Parathyroid adenoma (tissue), 2 donors: Measurements from ENCODE around the gene ABI3BP.
A peak's percentile ranks its signal among the peaks of the same experiment; 100 is the strongest.

Source experiments
- H2AFZ ChIP-seq: fragments of 300-600 bp; sonication (generic); one replicate; pipeline ENCODE4 v1.7.0; 2017; ENCODE audit warnings: antibody characterized with exemption, mild to moderate bottlenecking
- H3K27ac ChIP-seq: fragments of 300-600 bp; sonication (generic); one replicate; pipeline ENCODE4 v1.7.0; 2017
- H3K27me3 ChIP-seq: fragments of 300-600 bp; sonication (generic); one replicate; pipeline ENCODE4 v1.7.0; 2017; ENCODE audit warnings: low read length; ENCODE audit not compliant: control insufficient read depth, insufficient read depth
- H3K36me3 ChIP-seq: fragments of 300-600 bp; sonication (generic); one replicate; pipeline ENCODE4 v1.7.0; 2017; ENCODE audit warnings: low read length; ENCODE audit not compliant: control insufficient read depth, insufficient read depth
- H3K4me1 ChIP-seq: fragments of 300-600 bp; sonication (generic); one replicate; pipeline ENCODE4 v1.7.0; 2017; ENCODE audit warnings: control low read depth
- H3K4me2 ChIP-seq: fragments of 300-600 bp; sonication (generic); one replicate; pipeline ENCODE4 v1.7.0; 2017; ENCODE audit warnings: low read length
- H3K4me3 ChIP-seq: fragments of 300-600 bp; sonication (generic); one replicate; pipeline ENCODE4 v1.7.0; 2017; ENCODE audit warnings: low read depth, low read length
- H3K79me2 ChIP-seq: fragments of 300-600 bp; sonication (generic); one replicate; pipeline ENCODE4 v1.7.0; 2017; ENCODE audit warnings: control low read depth
- H3K9ac ChIP-seq: fragments of 300-600 bp; sonication (generic); one replicate; pipeline ENCODE4 v1.7.0; 2017; ENCODE audit warnings: mild to moderate bottlenecking
- H3K9me3 ChIP-seq: fragments of 300-600 bp; sonication (generic); one replicate; pipeline ENCODE4 v1.7.0; 2017; ENCODE audit warnings: low read length; ENCODE audit not compliant: control insufficient read depth
- TF ChIP-seq, protein P1 (sequence below): fragments of 300-600 bp; sonication (generic); IDR thresholded peaks from one replicate; pipeline ENCODE4 v1.7.0; 2017; ENCODE audit warnings: antibody characterized with exemption, mild to moderate bottlenecking
- donor health status: primary hyperparathyroidism.

ABI3BP gene

DNA sequence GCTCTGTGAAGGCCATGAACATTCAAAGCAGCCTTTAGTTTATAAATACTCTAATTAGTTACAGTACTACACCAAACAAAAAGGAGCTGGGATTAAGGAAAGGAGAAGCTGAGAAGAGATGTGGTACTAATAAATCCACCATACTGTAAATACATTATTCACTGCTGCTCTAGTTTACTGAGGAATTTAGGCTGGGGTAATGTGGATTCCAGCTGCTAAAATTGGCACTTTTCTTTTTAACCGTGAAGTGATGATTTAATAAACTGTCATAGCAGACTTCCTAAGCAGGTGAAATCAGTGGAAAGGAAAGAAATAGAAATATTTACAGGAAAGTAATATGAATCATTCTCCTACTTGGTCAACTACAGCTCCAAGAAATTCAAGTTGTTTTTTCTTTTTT is 195.2 kb downstream of the ABI3BP start:
- Histone ChIP-seq H3K79me2 (no peaks in the 10 kb centered on the region), H3K4me1 (peaks cover 3% of the 10 kb centered on the region), H3K4me3 (no peak overlapping the region), H3K9ac (no peak overlapping the region), H3K27ac (no peak overlapping the region), H3K27me3 (no peaks in the 10 kb centered on the region), H3K4me2 (no peak overlapping the region), H3K36me3 (no peaks in the 10 kb centered on the region), H2AFZ (no peak overlapping the region), H3K9me3 (no peaks in the 10 kb centered on the region)
- TF ChIP-seq, protein P1, sequence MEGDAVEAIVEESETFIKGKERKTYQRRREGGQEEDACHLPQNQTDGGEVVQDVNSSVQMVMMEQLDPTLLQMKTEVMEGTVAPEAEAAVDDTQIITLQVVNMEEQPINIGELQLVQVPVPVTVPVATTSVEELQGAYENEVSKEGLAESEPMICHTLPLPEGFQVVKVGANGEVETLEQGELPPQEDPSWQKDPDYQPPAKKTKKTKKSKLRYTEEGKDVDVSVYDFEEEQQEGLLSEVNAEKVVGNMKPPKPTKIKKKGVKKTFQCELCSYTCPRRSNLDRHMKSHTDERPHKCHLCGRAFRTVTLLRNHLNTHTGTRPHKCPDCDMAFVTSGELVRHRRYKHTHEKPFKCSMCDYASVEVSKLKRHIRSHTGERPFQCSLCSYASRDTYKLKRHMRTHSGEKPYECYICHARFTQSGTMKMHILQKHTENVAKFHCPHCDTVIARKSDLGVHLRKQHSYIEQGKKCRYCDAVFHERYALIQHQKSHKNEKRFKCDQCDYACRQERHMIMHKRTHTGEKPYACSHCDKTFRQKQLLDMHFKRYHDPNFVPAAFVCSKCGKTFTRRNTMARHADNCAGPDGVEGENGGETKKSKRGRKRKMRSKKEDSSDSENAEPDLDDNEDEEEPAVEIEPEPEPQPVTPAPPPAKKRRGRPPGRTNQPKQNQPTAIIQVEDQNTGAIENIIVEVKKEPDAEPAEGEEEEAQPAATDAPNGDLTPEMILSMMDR: no peak

DNA sequence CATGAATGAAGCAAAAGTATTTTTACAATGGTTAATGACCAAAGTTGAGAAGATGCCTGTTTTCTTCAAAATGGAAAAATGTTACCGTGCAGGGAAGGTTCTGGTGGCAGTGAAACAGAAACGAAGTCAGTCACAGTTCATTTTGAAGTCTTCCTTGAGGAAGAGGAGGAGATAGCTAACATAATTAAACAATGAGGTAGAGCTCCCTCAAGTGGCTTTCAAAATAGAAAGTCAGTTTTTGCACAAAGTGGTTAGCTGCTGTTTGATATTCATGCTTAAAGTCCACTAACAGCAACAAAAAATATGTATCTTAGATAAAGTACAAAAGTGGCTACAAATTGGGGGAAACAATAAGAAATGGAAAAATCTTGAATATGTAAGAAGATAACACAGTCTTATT is 196.7 kb downstream of the ABI3BP start:
- H2AFZ ChIP-seq: peak overlapping the region; percentile 59
- no peaks in the 10 kb centered on the region for H3K9me3 ChIP-seq
- no peak overlapping the region for H3K27ac ChIP-seq
- H3K79me2 ChIP-seq: no peaks in the 10 kb centered on the region
- no peak overlapping the region for H3K4me2 ChIP-seq
- H3K36me3 ChIP-seq: no peaks in the 10 kb centered on the region
- no peak overlapping the region for H3K4me3 ChIP-seq
- peaks cover 3% of the 10 kb centered on the region for H3K4me1 ChIP-seq
- TF ChIP-seq, protein P1: peak; percentile 48
- H3K27me3 ChIP-seq: no peaks in the 10 kb centered on the region
- H3K9ac ChIP-seq: no peak overlapping the region

DNA sequence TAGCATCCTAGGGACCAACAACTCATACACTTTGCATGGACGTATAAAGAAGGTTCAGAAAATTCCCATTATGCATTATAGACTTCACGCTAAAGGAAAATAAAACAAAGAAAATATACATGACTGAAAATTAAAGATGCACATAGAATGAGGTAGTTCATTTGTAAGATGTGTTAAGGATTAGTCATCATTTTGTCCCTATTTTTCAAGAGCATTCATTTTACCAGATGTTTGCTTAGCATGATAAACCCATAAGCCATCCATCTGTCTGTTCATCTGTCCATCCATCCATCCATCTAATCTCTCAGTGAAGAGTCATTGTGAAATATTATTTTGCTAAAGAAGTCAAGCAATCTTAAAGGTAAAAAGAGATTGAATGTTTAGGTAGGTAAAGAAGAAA is 203.6 kb downstream of the ABI3BP start:
- H3K27ac ChIP-seq: no peak overlapping the region
- no peaks in the 10 kb centered on the region for H3K79me2 ChIP-seq
- TF ChIP-seq, protein P1: no peak
- no peak overlapping the region for H3K4me3 ChIP-seq
- H2AFZ ChIP-seq: no peak overlapping the region
- H3K4me2 ChIP-seq: no peak overlapping the region
- H3K36me3 ChIP-seq: no peaks in the 10 kb centered on the region
- no peaks in the 10 kb centered on the region for H3K27me3 ChIP-seq
- no peak overlapping the region for H3K9ac ChIP-seq
- no peaks in the 10 kb centered on the region for H3K4me1 ChIP-seq
- no peaks in the 10 kb centered on the region for H3K9me3 ChIP-seq

DNA sequence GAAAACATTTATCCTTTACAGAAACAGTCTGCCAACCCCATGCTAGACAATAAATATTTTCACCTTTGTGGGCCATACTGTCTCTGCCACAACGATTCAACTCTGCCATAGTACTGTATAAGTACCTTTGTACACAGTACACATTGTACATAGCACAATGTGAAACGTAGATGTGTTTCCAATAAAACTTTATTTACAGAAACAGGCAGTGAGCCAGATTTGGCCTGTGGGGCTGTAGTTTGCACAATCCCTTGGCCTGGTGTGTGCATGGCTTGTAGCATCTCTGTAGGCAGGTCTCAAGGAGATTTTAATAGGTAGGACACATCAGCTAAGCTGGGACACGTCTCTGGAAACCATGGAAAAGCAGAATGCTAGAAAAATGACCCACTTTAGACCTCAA is 209.6 kb downstream of the ABI3BP start:
- TF ChIP-seq, protein P1: no peak
- Histone ChIP-seq H3K4me3 (no peak overlapping the region), H3K36me3 (no peaks in the 10 kb centered on the region), H3K79me2 (no peaks in the 10 kb centered on the region), H3K9ac (no peak overlapping the region), H3K9me3 (no peaks in the 10 kb centered on the region), H3K4me2 (no peak overlapping the region), H3K27ac (no peak overlapping the region), H2AFZ (peak overlapping the region; percentile 48), H3K4me1 (peaks cover 14% of the 10 kb centered on the region), H3K27me3 (no peaks in the 10 kb centered on the region)

DNA sequence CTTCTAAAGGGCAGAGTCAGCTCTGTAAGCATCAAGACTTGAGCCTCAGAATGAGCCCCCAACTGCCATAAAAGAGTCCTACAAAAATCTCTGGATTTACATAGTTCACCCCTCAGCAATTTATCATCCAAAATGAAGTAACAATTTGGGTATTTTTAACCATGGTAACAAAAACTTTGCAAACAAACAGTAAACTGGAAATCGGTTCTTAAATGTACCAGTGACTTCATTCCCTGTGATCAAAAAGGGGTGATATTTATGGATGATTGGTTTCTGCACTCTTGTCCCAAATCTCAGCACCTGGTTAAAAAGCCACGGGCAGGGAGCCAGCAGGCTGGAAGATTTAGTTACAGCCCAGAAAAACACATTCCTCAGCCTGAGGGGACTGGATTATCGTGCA is 210.3 kb downstream of the ABI3BP start:
- H3K4me2 ChIP-seq: no peak overlapping the region

More for the DNA sequence above, 210.3 kb downstream of the ABI3BP start:
- H3K36me3 ChIP-seq: no peaks in the 10 kb centered on the region
- peak overlapping the region; percentile 48 for H2AFZ ChIP-seq
- no peaks in the 10 kb centered on the region for H3K9me3 ChIP-seq
- H3K4me3 ChIP-seq: no peak overlapping the region
- TF ChIP-seq, protein P1: no peak
- no peaks in the 10 kb centered on the region for H3K79me2 ChIP-seq
- H3K9ac ChIP-seq: no peak overlapping the region
- H3K27ac ChIP-seq: peak overlapping the region; percentile 46
- H3K4me1 ChIP-seq: peaks cover 14% of the 10 kb centered on the region
- no peaks in the 10 kb centered on the region for H3K27me3 ChIP-seq
